ENCODE data around the gene PLIN5. TPM values are rescaled to one million over a fixed set of nuclear protein-coding genes. Genes with fewer than 3 reads are reported as not detected.
"Not testable (repeated sequence)": the region's sequence is repeated elsewhere in the genome, so short reads cannot be mapped to it uniquely, and the experiment has no call there.

Gene PLIN5
- total and polyA plus RNA-seq, 2 donors (not counting 1 experiment from before 2014, with no cell fraction given), result not detected

DNA sequence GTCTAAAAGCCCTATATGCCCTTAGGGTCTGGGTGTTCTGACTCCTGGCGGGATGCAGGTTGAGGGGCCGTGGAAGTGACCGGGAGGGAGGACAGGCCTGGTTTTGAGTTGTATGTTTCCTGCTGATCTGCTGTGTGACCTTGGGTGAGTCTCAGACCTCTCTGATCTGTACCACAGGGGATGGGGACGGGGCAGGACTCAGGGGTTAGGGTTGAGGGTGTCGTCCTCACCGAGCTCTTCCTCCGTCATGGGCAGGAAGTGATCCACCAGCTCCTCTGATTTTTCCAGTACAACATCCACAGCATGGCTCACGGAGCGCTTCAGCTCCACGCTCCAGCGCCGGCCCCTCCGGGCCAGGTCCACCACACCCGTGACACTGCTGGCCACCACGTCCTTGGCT lies 6.2 kb downstream of the PLIN5 start:
- H3K4me2 ChIP-seq (ENCODE audit: extremely low read depth, insufficient read depth, low read length), result no peak overlapping the region
- H3K79me2 ChIP-seq (ENCODE audit: control insufficient read depth, insufficient read depth, low read length), result no peaks in the 10 kb centered on the region
- no peaks in the 10 kb centered on the region for H3K36me3 ChIP-seq (ENCODE audit: control insufficient read depth, insufficient read depth, low read length)
- H3K9me3 ChIP-seq (ENCODE audit: control insufficient read depth, insufficient read depth, low read depth, low read length), result no peaks in the 10 kb centered on the region
- H2AFZ ChIP-seq (ENCODE audit: low read length), result no peak overlapping the region
- H4K20me1 ChIP-seq (ENCODE audit: control insufficient read depth, extremely low read depth, insufficient read depth, low read length), result no peaks in the 10 kb centered on the region
- DNase-seq (ENCODE audit: low read depth in 2 of 2), result no peak
- peaks cover 3% of the 10 kb centered on the region for H3K27me3 ChIP-seq (ENCODE audit: control insufficient read depth, insufficient read depth, low read length)
- TF ChIP-seq EZH2 (IDR thresholded peaks at IDR 0.05; ENCODE audit: low read length, missing control alignments), result no peak
- TF ChIP-seq, protein P1, sequence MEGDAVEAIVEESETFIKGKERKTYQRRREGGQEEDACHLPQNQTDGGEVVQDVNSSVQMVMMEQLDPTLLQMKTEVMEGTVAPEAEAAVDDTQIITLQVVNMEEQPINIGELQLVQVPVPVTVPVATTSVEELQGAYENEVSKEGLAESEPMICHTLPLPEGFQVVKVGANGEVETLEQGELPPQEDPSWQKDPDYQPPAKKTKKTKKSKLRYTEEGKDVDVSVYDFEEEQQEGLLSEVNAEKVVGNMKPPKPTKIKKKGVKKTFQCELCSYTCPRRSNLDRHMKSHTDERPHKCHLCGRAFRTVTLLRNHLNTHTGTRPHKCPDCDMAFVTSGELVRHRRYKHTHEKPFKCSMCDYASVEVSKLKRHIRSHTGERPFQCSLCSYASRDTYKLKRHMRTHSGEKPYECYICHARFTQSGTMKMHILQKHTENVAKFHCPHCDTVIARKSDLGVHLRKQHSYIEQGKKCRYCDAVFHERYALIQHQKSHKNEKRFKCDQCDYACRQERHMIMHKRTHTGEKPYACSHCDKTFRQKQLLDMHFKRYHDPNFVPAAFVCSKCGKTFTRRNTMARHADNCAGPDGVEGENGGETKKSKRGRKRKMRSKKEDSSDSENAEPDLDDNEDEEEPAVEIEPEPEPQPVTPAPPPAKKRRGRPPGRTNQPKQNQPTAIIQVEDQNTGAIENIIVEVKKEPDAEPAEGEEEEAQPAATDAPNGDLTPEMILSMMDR (conservative IDR thresholded peaks at IDR 0.05 in 1 of 2, IDR thresholded peaks at IDR 0.05 in 1 of 2; ENCODE audit: low read depth in 1 of 2, low read length in 2 of 2), result no peak
- H3K4me3 ChIP-seq (replicated peaks in 1 of 4; ENCODE audit: control extremely low read depth in 1 of 4, insufficient read depth in 1 of 4, low read depth in 3 of 4, low read length in 4 of 4), result no peak overlapping the region
- H3K27ac ChIP-seq (ENCODE audit: insufficient read depth, low read length), result no peak overlapping the region
- H3K9ac ChIP-seq (ENCODE audit: insufficient read depth, low read length), result no peak overlapping the region
- no peaks in the 10 kb centered on the region for H3K4me1 ChIP-seq (ENCODE audit: control insufficient read depth, extremely low read depth, insufficient read depth, low read length)

DNA sequence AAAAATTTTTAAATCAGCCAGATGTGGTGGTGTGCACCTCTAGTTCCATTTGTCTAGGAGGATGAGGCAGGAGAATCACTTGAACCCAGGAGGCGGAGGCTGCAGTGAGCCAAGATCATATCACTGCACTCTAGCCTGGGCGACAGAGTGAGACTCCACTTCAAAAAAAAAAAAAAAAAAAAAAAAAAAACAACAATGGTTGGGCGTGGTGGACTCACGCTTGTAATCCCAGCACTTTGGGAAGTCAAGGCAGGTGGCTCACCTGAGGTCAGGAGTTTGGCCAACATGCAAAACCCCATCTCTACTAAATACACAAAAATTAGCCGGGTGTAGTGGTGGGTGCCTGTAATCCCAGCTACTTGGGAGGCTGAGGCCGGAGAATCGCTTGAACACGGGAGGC lies 7.6 kb downstream of the PLIN5 start:
- not testable (repeated sequence) for H3K9me3 ChIP-seq (ENCODE audit: control insufficient read depth, insufficient read depth, low read depth, low read length); H4K20me1 ChIP-seq (ENCODE audit: control insufficient read depth, extremely low read depth, insufficient read depth, low read length); H3K4me3 ChIP-seq (replicated peaks in 1 of 4; ENCODE audit: control extremely low read depth in 1 of 4, insufficient read depth in 1 of 4, low read depth in 3 of 4, low read length in 4 of 4); H3K4me2 ChIP-seq (ENCODE audit: extremely low read depth, insufficient read depth, low read length); H3K36me3 ChIP-seq (ENCODE audit: control insufficient read depth, insufficient read depth, low read length); H3K27ac ChIP-seq (ENCODE audit: insufficient read depth, low read length); DNase-seq (ENCODE audit: low read depth in 2 of 2); H2AFZ ChIP-seq (ENCODE audit: low read length); H3K79me2 ChIP-seq (ENCODE audit: control insufficient read depth, insufficient read depth, low read length); H3K4me1 ChIP-seq (ENCODE audit: control insufficient read depth, extremely low read depth, insufficient read depth, low read length); H3K27me3 ChIP-seq (ENCODE audit: control insufficient read depth, insufficient read depth, low read length); H3K9ac ChIP-seq (ENCODE audit: insufficient read depth, low read length)

DNA sequence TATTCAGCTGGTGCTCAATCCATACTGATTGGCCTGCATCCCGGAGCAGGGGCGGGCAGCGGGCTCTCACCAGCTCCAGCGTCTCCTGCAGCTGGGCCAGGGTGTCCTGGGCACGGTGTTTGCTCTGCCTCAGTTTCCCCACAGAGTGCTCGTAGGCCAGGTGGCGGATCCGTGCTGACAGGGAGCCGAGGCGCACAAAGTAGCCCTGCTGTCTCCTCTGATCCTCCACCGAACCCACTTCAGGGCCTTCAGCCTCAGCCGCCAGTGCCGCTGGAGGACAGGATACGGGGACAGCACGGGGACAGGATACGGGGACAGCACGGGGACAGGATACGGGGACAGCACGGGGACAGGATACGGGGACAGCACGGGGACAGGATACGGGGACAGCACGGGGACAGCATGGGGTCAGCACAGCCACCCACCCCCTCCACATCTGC lies 9.4 kb downstream of the PLIN5 start:
- TF ChIP-seq, protein P1 (conservative IDR thresholded peaks at IDR 0.05 in 1 of 2, IDR thresholded peaks at IDR 0.05 in 1 of 2; ENCODE audit: low read depth in 1 of 2, low read length in 2 of 2), result no peak
- no peak for TF ChIP-seq EZH2 (IDR thresholded peaks at IDR 0.05; ENCODE audit: low read length, missing control alignments)
- Histone ChIP-seq H3K4me1 (ENCODE audit: control insufficient read depth, extremely low read depth, insufficient read depth, low read length) (no peaks in the 10 kb centered on the region), H2AFZ (ENCODE audit: low read length) (no peak overlapping the region), H3K9ac (ENCODE audit: insufficient read depth, low read length) (no peak overlapping the region), H3K79me2 (ENCODE audit: control insufficient read depth, insufficient read depth, low read length) (no peaks in the 10 kb centered on the region), H3K27me3 (ENCODE audit: control insufficient read depth, insufficient read depth, low read length) (peaks cover 3% of the 10 kb centered on the region), H3K4me3 (replicated peaks in 1 of 4; ENCODE audit: control extremely low read depth in 1 of 4, insufficient read depth in 1 of 4, low read depth in 3 of 4, low read length in 4 of 4) (no peak overlapping the region), H3K27ac (ENCODE audit: insufficient read depth, low read length) (no peak overlapping the region), H4K20me1 (ENCODE audit: control insufficient read depth, extremely low read depth, insufficient read depth, low read length) (no peaks in the 10 kb centered on the region), H3K4me2 (ENCODE audit: extremely low read depth, insufficient read depth, low read length) (no peak overlapping the region), H3K36me3 (ENCODE audit: control insufficient read depth, insufficient read depth, low read length) (no peaks in the 10 kb centered on the region), H3K9me3 (ENCODE audit: control insufficient read depth, insufficient read depth, low read depth, low read length) (no peaks in the 10 kb centered on the region)
- DNase-seq (ENCODE audit: low read depth in 2 of 2), result no peak
